CD4-positive, alpha-beta T cell treated with Interferon gamma for 1 hour (primary cell): Measurements from ENCODE around the gene MED27.

ENCODE experiments used
- DNase-seq: peaks from one replicate; pipeline ENCODE4 v3.0.0-alpha.2; 2020

The MED27 gene

DNA sequence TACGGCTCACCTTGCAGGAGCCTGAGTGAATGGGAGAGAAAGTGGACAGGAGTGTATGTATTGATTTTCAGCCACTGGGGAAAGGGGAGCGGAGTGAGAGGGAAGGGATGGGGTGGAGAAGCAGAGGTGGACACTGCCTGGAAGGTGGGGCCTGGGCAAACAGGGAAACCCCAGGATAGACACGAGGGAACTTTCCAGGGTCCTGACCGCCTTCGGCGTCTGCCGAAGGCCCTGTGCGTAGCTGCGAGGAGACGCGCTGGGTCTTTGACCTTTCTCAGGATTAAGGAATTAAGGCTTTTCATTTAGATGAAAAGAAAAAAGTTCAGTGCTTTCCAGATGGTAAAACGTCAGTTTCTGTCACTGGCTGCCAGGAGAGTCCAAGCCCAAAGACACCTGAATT is 205.2 kb downstream of the MED27 start:
- no peak for DNase-seq

DNA sequence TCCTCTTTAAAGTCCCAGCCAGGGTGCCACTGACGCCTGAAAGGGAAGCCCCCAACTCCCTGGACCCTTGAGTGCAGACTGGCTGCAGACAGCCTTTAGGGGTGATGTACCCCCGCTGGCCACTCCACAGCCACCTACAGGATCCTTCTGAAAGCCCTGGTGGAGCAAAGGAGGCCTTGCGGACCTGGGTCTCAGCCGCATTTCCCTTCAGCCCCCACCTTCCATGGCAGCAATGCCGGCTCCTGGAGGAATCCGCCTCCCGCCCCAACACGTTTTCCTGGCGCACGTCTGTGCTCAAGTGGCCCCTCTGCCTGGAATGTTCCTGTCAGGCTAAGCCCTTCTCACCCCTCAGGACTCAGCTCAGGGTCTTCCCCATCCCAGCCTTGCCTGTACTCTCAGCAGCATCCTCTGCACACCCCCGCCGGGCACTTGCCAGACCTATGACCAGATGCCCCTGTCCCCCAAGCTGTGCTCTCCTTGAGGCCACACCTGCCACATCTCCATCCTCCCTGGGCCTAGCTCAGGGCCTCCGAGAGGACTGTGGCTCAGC is 205.7 kb downstream of the MED27 start:
- DNase-seq = no peak

GRCh38 chr9:131873335-131873734 is 206.3 kb downstream of the MED27 start:
- no peak for DNase-seq

GRCh38 chr9:131872702-131873101 is 207.0 kb downstream of the MED27 start:
- no peak for DNase-seq

GRCh38 chr9:131872006-131872405 is 207.7 kb downstream of the MED27 start:
- DNase-seq = no peak

GRCh38 chr9:131870156-131870555 is 209.5 kb downstream of the MED27 start:
- no peak for DNase-seq

DNA sequence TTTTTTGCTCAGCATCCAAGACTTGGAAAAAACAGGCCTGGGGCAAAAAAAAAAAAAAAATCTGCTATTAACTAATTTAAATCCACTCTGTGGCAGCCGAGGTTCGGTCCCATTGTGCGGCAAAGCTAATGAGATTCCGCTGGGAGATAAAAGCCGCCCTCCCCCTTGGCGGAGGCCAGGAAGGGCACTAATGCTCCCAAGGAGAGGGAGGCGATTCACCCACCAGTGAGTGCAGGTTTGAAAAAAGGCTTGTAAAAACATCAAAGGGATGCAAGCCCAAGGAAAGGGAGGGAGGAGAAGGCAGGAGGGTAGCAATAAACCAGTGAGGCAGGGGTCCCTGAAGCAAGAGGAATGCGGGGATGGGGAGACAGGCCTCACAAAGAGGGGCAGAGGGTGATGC is 210.3 kb downstream of the MED27 start:
- DNase-seq = no peak

GRCh38 chr9:131868766-131869165 is 210.9 kb downstream of the MED27 start:
- DNase-seq = no peak

GRCh38 chr9:131867611-131868192 is 212.0 kb downstream of the MED27 start:
- DNase-seq = no peak

GRCh38 chr9:131865446-131866195 is 214.0 kb downstream of the MED27 start:
- DNase-seq = no peak

DNA sequence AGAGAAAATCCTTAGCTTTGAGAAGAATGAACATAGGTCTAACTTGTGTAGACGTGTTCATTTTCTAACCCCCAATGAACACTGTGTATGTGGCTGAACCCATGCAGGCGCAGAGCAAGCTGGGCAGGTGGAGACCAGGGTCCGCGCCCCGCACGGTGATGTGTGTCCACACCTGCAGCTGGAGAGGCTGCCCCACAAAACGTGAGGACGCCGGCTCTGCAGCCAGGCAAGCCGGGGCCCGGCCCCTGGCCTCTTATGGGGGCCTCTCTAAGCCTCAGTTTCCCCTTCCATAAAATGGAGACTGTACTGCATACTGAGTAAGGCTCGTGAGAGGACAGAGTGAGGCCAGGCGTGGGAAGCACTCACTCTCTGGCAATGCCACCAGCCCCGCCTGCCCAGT is 215.1 kb downstream of the MED27 start:
- no peak for DNase-seq

GRCh38 chr9:131863306-131863896 is 216.3 kb downstream of the MED27 start:
- no peak for DNase-seq

DNA sequence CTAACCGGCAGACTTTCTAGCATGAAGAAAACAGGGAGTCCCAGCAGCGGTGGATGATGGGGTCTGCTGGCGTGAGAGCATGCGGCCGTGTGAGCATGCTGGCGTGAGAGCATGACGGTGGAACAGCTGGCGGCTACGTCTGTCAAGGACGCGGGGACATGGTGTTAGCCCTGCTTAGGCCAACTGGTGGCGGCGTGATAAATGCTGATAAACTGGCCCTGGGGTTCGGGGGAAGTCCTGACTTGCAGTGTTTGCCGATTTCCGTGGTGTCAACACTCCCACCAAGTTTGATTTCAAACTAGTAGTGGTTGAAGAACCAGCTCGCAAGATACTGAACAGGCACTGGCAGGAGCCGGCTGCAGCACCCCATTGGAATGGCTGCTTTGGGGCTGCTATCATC is 217.4 kb downstream of the MED27 start:
- no peak for DNase-seq

DNA sequence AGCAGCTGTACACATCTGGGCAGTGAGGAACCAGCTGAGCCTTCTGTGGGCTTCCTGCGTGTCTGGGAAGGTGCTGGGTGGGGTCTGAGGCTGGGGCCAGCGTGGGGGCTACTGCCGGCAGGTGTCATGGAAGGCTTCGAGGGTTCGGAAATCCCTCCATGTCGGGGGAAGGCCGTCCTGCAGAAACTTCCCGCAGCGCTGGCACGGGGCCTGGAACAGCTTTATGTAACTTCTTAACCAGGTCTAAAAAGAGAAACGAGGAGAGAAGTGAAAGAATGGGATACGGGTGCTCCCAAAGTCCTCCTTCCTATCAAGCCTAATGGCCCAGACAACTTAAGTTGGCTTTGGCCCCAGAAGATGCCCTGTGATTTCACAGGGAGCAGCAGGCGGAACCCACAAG is 219.2 kb downstream of the MED27 start:
- no peak for DNase-seq

DNA sequence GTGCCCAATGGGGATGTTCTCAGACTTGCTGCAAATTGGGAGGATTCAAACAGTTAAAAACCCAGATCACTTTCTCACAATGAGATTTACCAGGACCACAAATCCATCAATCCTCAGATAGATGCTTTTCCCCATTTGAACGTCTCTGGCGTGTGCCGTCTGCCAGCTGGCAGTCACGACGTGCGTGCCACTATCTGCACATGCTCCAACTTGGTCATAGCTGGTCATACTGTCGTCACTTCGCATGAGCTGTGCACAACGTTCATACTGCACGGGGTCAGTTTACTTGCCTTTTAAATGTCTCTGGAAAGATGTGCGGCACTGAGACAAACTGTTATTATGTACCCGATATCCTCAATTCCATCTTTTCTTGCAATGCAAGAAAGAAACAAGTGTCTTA is 221.5 kb downstream of the MED27 start:
- no peak for DNase-seq

- no peak for DNase-seq
These were observed 223.6 kb downstream of the MED27 start for GRCh38 chr9:131856105-131856504.

GRCh38 chr9:131854896-131855613 is 224.6 kb downstream of the MED27 start:
- DNase-seq = no peak

DNA sequence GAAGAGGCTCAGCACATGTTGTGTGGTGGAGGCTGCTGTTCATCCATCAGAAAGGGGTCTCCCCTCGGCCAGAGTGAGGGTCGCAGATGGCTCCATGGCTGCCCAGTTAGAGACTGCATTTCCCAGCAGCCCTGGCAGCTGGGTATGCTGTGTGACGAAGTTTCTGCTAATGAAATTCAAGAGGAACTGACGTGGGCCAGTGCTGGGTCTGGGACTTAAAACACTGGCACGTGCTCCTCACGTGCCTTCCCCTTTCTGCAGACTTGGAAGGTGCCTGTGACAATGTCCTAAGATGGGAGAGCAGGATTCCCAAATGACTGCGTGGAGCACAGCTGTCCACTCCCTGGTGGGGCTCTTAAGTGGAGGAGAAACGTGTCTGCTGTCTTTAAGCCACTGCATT is 225.3 kb downstream of the MED27 start:
- no peak for DNase-seq

DNA sequence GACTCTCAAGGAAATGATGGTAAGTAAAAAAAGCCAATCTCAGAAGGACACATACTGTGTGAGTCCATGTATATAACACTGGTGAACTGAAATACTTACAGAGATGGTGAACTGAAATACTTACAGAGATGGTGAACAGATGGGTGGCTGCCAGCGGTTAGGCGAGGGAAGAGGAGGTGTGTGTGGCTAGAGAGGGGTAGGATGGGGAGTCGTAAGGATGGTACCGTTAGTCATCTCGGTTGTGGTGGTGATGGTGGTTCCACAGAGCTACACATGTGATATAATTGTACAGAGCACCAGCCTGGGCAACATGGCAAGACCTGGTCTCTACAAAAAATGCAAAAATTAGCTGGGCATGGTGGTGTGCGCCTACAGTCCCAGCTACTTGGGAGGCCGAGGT is 226.2 kb downstream of the MED27 start:
- DNase-seq = no peak

- no peak for DNase-seq
These were observed 228.3 kb downstream of the MED27 start for GRCh38 chr9:131851414-131851813.

GRCh38 chr9:131849391-131849790 is 230.3 kb downstream of the MED27 start:
- no peak for DNase-seq

DNA sequence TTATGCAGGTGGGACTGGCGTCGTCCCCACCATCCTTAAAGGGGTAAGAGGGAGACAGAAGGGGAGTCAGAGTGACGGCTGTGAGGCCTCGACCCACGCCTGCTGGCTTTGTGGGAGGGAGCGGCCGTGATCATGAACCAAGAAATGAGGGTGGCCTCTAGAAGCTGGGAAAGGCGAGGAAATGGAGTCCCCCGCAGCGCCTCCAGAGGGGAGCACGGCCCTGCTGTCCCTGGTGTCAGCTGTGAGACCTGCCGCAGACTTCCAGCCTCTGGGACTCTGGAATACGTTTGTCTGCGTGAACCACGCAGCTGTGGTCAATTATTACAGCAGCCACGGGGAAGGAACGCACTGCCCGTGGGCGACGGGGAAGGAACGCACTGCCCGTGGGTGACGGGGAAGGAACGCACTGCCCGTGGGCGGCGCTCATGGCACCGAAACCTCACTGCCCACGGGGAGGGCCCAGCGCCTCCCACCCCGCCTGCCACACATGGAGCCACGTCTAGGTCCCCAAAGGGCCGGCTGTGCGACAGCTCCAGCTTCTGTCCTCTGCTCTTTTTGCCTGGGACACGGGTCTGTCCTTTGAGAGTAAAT is 231.0 kb downstream of the MED27 start:
- no peak for DNase-seq
